GM23248 (cell line): ENCODE results near the gene RNF183. TPM values are rescaled to one million over a fixed set of nuclear protein-coding genes. Genes with fewer than 3 reads are reported as not detected.

Experiments
- DNase-seq: peaks from one replicate; pipeline ENCODE4 v3.0.0-alpha.2; 2015
- H2AFZ ChIP-seq: fragments of 200-600 bp; sonication (generic); 2 replicates; pipeline ENCODE4 v1.6.1; 2016; ENCODE audit warnings: antibody characterized with exemption
- H3F3A ChIP-seq: fragments of 200-600 bp; sonication (generic); 2 replicates; pipeline ENCODE4 v1.6.1; 2016; ENCODE audit warnings: mild to moderate bottlenecking, antibody characterized with exemption, mixed run types; ENCODE audit not compliant: insufficient read depth
- H3K27ac ChIP-seq: fragments of 200-600 bp; sonication (generic); 2 replicates; pipeline ENCODE4 v1.5.1; 2016; ENCODE audit warnings: mild to moderate bottlenecking
- H3K27me3 ChIP-seq: fragments of 200-600 bp; sonication (generic); replicated peaks from 2 replicates; pipeline ENCODE4 v1.6.1; 2016; ENCODE audit warnings: mild to moderate bottlenecking; ENCODE audit not compliant: insufficient read depth
- H3K36me3 ChIP-seq: fragments of 200-600 bp; sonication (generic); 2 replicates; pipeline ENCODE4 v1.6.1; 2016; ENCODE audit warnings: low read depth, mild to moderate bottlenecking
- H3K4me1 ChIP-seq: fragments of 200-600 bp; sonication (generic); 2 replicates; pipeline ENCODE4 v1.6.1; 2016; ENCODE audit warnings: mild to moderate bottlenecking; ENCODE audit not compliant: insufficient read depth
- H3K4me2 ChIP-seq: fragments of 200-600 bp; sonication (generic); one replicate; pipeline ENCODE4 v1.6.1; 2016; ENCODE audit warnings: mild to moderate bottlenecking; ENCODE audit not compliant: unreplicated experiment
- H3K4me3 ChIP-seq: fragments of 200-600 bp; sonication (generic); 2 replicates; pipeline ENCODE4 v1.5.1; 2016; ENCODE audit warnings: mild to moderate bottlenecking
- H3K79me2 ChIP-seq: fragments of 200-600 bp; sonication (generic); 2 replicates; pipeline ENCODE4 v1.6.1; 2016; ENCODE audit warnings: mild to moderate bottlenecking; ENCODE audit not compliant: insufficient read depth
- H3K9ac ChIP-seq: fragments of 200-600 bp; sonication (generic); 2 replicates; pipeline ENCODE4 v1.6.1; 2016; ENCODE audit warnings: mild to moderate bottlenecking
- H3K9me2 ChIP-seq: fragments of 200-600 bp; sonication (generic); 2 replicates; pipeline ENCODE4 v1.6.1; 2016; ENCODE audit warnings: mixed run types, mild to moderate bottlenecking, moderate library complexity; ENCODE audit not compliant: insufficient read depth
- H3K9me3 ChIP-seq: fragments of 200-600 bp; sonication (generic); one replicate; pipeline ENCODE4 v1.6.1; 2017; ENCODE audit warnings: low read depth
- H4K20me1 ChIP-seq: fragments of 200-600 bp; sonication (generic); 2 replicates; pipeline ENCODE4 v1.6.0; 2016; ENCODE audit not compliant: insufficient read depth
- EZH2 ChIP-seq: fragments of 200-600 bp; sonication (generic); IDR thresholded peaks from 2 replicates; pipeline ENCODE4 v1.6.1; 2018; ENCODE audit warnings: antibody characterized with exemption, mild to moderate bottlenecking; ENCODE audit not compliant: insufficient read depth, poor library complexity, severe bottlenecking
- EZH2phosphoT487 ChIP-seq: fragments of 200-600 bp; sonication (generic); IDR thresholded peaks from 2 replicates; pipeline ENCODE4 v1.6.1; 2018; ENCODE audit warnings: antibody characterized with exemption, moderate library complexity, mild to moderate bottlenecking, low read depth; ENCODE audit not compliant: insufficient read depth
- WGBS, 2 experiments: methylation state at CpG; one replicate each; pipeline ENCODE4 v1.1.6; 2015 to 2017; ENCODE audit warnings: low lambda C conversion rate in 2 of 2, low coverage in 1 of 2; ENCODE audit errors: missing lambda C conversion rate in 2 of 2; 5-methylcytosine and 5-hydroxymethylcytosine counted together
- in situ Hi-C: fragments of 300-500 bp; cut with MboI; formaldehyde crosslinking; loops from 2 replicates; pipeline ENCODE4 v1.15.0; 2020
- polyA plus RNA-seq: library from polyadenylated mRNA; unstranded; fragments of >200 nt; fragmentation: Nextera tagmentation; extraction: Ambion mirVana; gene quantifications from 2 replicates; pipeline ENCODE4 v1.2.1, GENCODE V29; 2016
- total RNA-seq: library from RNA; depleted of rRNA; stranded (reverse); fragments of >200 nt; shearing (Covaris generic); gene quantifications from 2 replicates; pipeline ENCODE4 v1.2.3, GENCODE V29; 2014

RNF183 gene
- total and polyA plus RNA-seq, 2 experiments from 2014 or later, result not detected

DNA sequence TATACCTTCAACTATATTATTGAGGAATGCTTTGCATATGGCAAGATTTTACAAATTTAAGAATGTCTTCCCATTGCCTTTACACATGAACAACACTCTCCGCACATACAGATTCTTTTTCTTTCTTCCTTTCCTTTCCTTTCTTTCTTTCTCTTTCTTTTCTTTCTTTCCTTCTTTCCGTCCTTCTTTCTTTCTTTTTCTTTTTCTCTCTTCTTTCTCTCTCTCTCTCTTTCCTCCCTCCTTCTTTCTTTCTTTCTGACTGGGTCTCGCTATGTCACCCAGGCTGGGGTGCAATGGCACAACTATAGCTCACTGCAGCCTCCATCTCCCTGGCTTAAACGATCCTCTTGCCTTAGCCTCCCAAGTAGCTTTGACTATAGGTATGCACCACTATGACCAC is 23.1 kb upstream of the RNF183 start:
- Histone ChIP-seq H3K27ac (no peak overlapping the region), H3K27me3 (no peaks in the 10 kb centered on the region), H2AFZ (no peak overlapping the region), H3F3A (no peaks in the 10 kb centered on the region), H3K36me3 (no peaks in the 10 kb centered on the region), H3K9me3 (no peaks in the 10 kb centered on the region), H3K79me2 (no peaks in the 10 kb centered on the region), H3K9ac (no peak overlapping the region), H4K20me1 (no peaks in the 10 kb centered on the region), H3K9me2 (no peaks in the 10 kb centered on the region), H3K4me2 (no peak overlapping the region), H3K4me1 (no peaks in the 10 kb centered on the region), H3K4me3 (no peak overlapping the region)
- TF ChIP-seq EZH2 (no peak), EZH2phosphoT487 (no peak)
- in situ Hi-C loops, result no loop called here
- WGBS, 2 experiments, result 91 to 93% methylated on average over 4 of the region's 4 CpGs
- DNase-seq, result no peak

DNA sequence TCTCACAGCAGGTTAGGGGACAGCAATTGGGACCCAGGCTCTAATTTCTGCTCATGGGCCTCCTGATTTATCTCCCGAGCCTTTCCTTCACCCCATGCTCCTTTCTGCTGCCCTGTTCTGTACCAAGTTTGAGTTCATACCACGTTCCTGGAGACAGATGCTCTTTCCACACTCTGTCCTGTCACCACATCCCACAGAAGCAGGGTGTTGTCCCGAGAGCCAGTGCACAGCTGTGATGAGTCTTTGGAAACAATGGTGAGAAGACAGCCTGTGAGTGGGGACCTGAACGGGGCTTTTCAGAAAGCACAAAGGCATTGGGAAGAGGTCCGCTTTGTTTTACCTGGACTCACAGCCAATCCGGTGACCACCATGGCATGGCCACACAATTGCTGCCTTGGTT is 19.5 kb upstream of the RNF183 start:
- H3K9ac ChIP-seq, result no peak overlapping the region
- in situ Hi-C loops, result no loop called here
- 66 to 69% methylated on average over 6 of the region's 6 CpGs for WGBS, 2 experiments

DNA sequence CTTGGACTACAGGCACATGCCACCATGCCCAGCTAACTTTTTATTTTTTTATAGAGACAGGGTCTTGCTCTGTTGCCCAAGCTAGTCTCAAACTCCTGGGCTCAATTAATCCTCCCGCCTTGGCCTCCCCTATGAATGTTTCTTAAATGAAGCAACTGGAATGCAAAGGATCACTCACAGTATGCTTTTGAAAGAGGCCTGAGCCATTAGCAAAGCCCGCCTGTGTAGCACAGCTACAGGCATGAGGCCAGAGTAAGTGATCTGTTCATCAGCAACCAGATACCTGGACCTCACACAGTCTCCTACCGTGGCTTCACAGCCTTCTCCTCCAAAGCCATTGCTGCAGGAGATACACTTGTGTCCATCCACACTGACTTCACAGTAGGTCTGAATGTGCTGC is 16.9 kb upstream of the RNF183 start:
- no peaks in the 10 kb centered on the region for H3K4me1 ChIP-seq
- DNase-seq, result no peak
- no peak overlapping the region for H3K4me3 ChIP-seq
- no peaks in the 10 kb centered on the region for H4K20me1 ChIP-seq
- H3K9ac ChIP-seq, result no peak overlapping the region
- no peaks in the 10 kb centered on the region for H3K79me2 ChIP-seq
- TF ChIP-seq EZH2phosphoT487 (no peak), EZH2 (no peak)
- H3F3A ChIP-seq, result no peaks in the 10 kb centered on the region
- H2AFZ ChIP-seq, result no peak overlapping the region
- in situ Hi-C loops, result no loop called here
- 70 to 75% methylated on average over 3 of the region's 3 CpGs for WGBS, 2 experiments
- no peaks in the 10 kb centered on the region for H3K36me3 ChIP-seq
- no peaks in the 10 kb centered on the region for H3K27me3 ChIP-seq
- H3K27ac ChIP-seq, result no peak overlapping the region
- no peaks in the 10 kb centered on the region for H3K9me3 ChIP-seq
- no peak overlapping the region for H3K4me2 ChIP-seq
- H3K9me2 ChIP-seq, result no peaks in the 10 kb centered on the region

More for the DNA sequence above, 19.5 kb upstream of the RNF183 start:
- no peaks in the 10 kb centered on the region for H4K20me1 ChIP-seq
- no peaks in the 10 kb centered on the region for H3K79me2 ChIP-seq
- no peak overlapping the region for H2AFZ ChIP-seq
- H3K4me1 ChIP-seq, result no peaks in the 10 kb centered on the region
- H3K4me2 ChIP-seq, result no peak overlapping the region
- no peak for DNase-seq
- no peaks in the 10 kb centered on the region for H3K27me3 ChIP-seq
- no peak overlapping the region for H3K4me3 ChIP-seq
- no peaks in the 10 kb centered on the region for H3K9me3 ChIP-seq
- H3K36me3 ChIP-seq, result no peaks in the 10 kb centered on the region
- no peaks in the 10 kb centered on the region for H3K9me2 ChIP-seq
- no peak overlapping the region for H3K27ac ChIP-seq
- no peaks in the 10 kb centered on the region for H3F3A ChIP-seq
- TF ChIP-seq EZH2 (no peak), EZH2phosphoT487 (no peak)

DNA sequence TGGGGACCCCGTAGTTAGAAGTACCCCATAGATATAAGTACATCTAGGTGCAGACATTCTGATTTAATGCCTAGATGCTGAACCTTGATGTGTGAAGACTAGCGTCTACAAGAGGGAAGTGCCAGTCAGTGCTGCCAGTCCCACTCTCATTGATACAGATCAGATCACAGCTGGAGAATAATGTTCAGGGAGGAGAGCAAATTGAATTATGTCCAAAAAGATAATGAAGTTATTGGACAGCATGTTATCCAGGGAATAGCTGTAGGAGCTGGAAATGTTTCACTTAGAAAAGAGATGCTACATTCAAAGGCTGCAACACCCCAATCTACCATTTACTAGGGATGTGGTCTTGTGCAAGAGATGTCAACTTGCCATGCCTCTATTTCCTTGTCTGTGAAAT is 15.9 kb upstream of the RNF183 start:
- 63 to 84% methylated on average over 2 of the region's 2 CpGs for WGBS, 2 experiments
- no peak for DNase-seq
- TF ChIP-seq EZH2phosphoT487 (no peak), EZH2 (no peak)
- no peaks in the 10 kb centered on the region for H3K27me3 ChIP-seq
- H3K9me3 ChIP-seq, result no peaks in the 10 kb centered on the region
- no peak overlapping the region for H3K4me2 ChIP-seq
- H4K20me1 ChIP-seq, result no peaks in the 10 kb centered on the region
- in situ Hi-C loops, result no loop called here
- no peaks in the 10 kb centered on the region for H3K79me2 ChIP-seq
- H3F3A ChIP-seq, result no peaks in the 10 kb centered on the region
- no peak overlapping the region for H3K27ac ChIP-seq
- no peak overlapping the region for H3K4me3 ChIP-seq
- H3K9me2 ChIP-seq, result no peaks in the 10 kb centered on the region
- H3K36me3 ChIP-seq, result no peaks in the 10 kb centered on the region
- H2AFZ ChIP-seq, result no peak overlapping the region
- no peak overlapping the region for H3K9ac ChIP-seq
- H3K4me1 ChIP-seq, result no peaks in the 10 kb centered on the region

DNA sequence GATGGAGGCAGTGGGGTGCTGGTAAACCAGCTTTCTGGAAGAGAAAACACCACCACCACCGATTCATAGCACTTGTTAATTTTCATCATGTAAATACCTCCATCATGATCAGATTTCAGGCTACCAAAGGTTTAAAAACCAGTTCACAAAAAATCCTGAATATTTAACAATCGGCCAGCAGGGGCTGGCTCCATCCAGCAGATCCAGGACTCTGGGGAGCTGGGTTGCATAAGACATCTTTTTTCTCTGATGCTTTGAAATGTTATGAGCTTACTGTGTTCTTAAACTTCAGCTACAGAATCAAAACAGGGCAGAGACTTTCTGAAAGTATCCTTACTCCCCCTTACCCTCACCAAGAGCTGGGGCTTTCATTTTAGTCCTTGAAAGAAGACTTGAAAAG is 14.6 kb upstream of the RNF183 start:
- no peak overlapping the region for H2AFZ ChIP-seq
- no peaks in the 10 kb centered on the region for H3K36me3 ChIP-seq
- peak; percentile 40 for DNase-seq
- no peak overlapping the region for H3K27ac ChIP-seq
- no peak overlapping the region for H3K4me2 ChIP-seq
- WGBS, 2 experiments, result 38 to 49% methylated on average over 2 of the region's 2 CpGs
- no peaks in the 10 kb centered on the region for H4K20me1 ChIP-seq
- no peaks in the 10 kb centered on the region for H3K9me3 ChIP-seq
- no peaks in the 10 kb centered on the region for H3K79me2 ChIP-seq
- no peak overlapping the region for H3K4me3 ChIP-seq
- H3K9me2 ChIP-seq, result no peaks in the 10 kb centered on the region
- in situ Hi-C loops, result no loop called here
- H3K4me1 ChIP-seq, result no peaks in the 10 kb centered on the region
- no peak for TF ChIP-seq EZH2
- no peak for TF ChIP-seq EZH2phosphoT487
- H3K27me3 ChIP-seq, result no peaks in the 10 kb centered on the region
- no peak overlapping the region for H3K9ac ChIP-seq
- no peaks in the 10 kb centered on the region for H3F3A ChIP-seq
